OCI-LY1 (cell line): ENCODE data around the gene PPP1R7.

Experiments used
- EZH2 ChIP-seq: fragments of 200-600 bp; sonication (generic), shearing (Covaris generic); IDR thresholded peaks from 2 replicates; pipeline ENCODE4 v1.8.0; 2017; ENCODE audit warnings: borderline replicate concordance, mixed run types, mild to moderate bottlenecking, antibody characterized with exemption, low read length, moderate library complexity, mixed read lengths
- TF ChIP-seq, protein P1 (sequence below): fragments of 200-600 bp; sonication (generic), shearing (Covaris generic); IDR thresholded peaks from 2 replicates; pipeline ENCODE4 v1.5.1; 2017; ENCODE audit warnings: mild to moderate bottlenecking, antibody characterized with exemption, low read length, moderate library complexity, mixed read lengths

DNA sequence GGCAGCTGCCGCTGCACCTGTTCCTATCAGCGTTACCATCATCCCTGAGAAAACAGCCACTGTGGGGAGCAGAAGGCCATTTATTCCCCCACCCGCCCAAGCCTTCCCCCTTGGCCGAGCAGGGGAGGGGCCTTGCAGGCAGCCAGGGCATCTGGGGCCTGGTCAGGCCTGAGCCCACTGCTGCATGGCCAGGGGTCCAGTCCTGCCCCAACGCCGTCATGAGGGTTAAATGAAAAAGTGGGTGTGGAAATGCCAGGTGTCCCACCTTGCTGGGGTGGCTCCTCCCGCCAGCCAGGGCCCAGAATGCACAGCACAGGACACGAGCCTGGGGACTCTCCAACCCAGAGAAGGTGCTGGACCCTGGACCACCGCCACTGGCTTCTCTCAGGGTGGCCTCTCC is 52.4 kb downstream of the PPP1R7 start:
- TF ChIP-seq, protein P1, sequence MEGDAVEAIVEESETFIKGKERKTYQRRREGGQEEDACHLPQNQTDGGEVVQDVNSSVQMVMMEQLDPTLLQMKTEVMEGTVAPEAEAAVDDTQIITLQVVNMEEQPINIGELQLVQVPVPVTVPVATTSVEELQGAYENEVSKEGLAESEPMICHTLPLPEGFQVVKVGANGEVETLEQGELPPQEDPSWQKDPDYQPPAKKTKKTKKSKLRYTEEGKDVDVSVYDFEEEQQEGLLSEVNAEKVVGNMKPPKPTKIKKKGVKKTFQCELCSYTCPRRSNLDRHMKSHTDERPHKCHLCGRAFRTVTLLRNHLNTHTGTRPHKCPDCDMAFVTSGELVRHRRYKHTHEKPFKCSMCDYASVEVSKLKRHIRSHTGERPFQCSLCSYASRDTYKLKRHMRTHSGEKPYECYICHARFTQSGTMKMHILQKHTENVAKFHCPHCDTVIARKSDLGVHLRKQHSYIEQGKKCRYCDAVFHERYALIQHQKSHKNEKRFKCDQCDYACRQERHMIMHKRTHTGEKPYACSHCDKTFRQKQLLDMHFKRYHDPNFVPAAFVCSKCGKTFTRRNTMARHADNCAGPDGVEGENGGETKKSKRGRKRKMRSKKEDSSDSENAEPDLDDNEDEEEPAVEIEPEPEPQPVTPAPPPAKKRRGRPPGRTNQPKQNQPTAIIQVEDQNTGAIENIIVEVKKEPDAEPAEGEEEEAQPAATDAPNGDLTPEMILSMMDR: no peak
- TF ChIP-seq EZH2: no peak
